Activated T-cell treated with anti-CD3 and anti-CD28 coated beads, Interleukin-2, amount 50 U/mL, for 72 hours (primary cell): ENCODE measurements around the gene ZNF385B. TPM values are rescaled to one million over a fixed set of nuclear protein-coding genes. Genes with fewer than 3 reads are reported as not detected.

Experiments
- ATAC-seq, 2 donors: fragments of 150-1000 bp; cut with Tn5 transposase; replicated peaks in 1 of 2; 2 replicates each; pipeline ENCODE4 v1.10.0; 2021; ENCODE audit warnings: moderate library complexity in 2 of 2, mild to moderate bottlenecking in 1 of 2
- DNase-seq, 2 donors: peaks; one replicate each; pipeline ENCODE4 v3.0.0; 2021 to 2022; ENCODE audit warnings: mixed read lengths in 1 of 2
- H3K27ac Mint-ChIP-seq: one replicate; pipeline ENCODE4 v1.8.0; 2022; ENCODE audit warnings: mild to moderate bottlenecking, moderate library complexity, mixed read lengths
- H3K27me3 Mint-ChIP-seq: one replicate; pipeline ENCODE4 v1.8.0; 2022; ENCODE audit warnings: low read depth, mixed read lengths
- H3K36me3 Mint-ChIP-seq, 2 donors: one replicate each; pipeline ENCODE4 v1.8.0; 2022; ENCODE audit warnings: mixed read lengths in 2 of 2, mild to moderate bottlenecking in 1 of 2; ENCODE audit not compliant: insufficient read depth in 2 of 2
- H3K4me1 Mint-ChIP-seq: one replicate; pipeline ENCODE4 v1.8.0; 2022; ENCODE audit warnings: low read depth, mixed read lengths
- H3K4me3 Mint-ChIP-seq, 2 donors: one replicate each; pipeline ENCODE4 v1.8.0; 2022; ENCODE audit warnings: mild to moderate bottlenecking in 2 of 2, mixed read lengths in 2 of 2, moderate library complexity in 2 of 2
- H3K9me3 Mint-ChIP-seq, 2 donors: one replicate each; pipeline ENCODE4 v1.8.0; 2022; ENCODE audit warnings: mixed read lengths in 2 of 2
- total RNA-seq, 2 donors: library from RNA; stranded (reverse); gene quantifications; one replicate each; pipeline ENCODE4 v1.2.3, GENCODE V29; 2022

Gene ZNF385B
- total RNA-seq, 2 donors from 2014 or later: not detected

GRCh38 chr2:179612591-179613298 is 248.7 kb downstream of the ZNF385B start:
- no peak for DNase-seq
- Mint-ChIP-seq H3K36me3 (no peaks in the 10 kb centered on the region), H3K27me3 (no peaks in the 10 kb centered on the region), H3K4me3 (no peak overlapping the region), H3K4me1 (no peaks in the 10 kb centered on the region), H3K9me3 (peaks cover 3 to 4% of the 10 kb centered on the region in 2 donors), H3K27ac (no peak overlapping the region)
- no peak for ATAC-seq

GRCh38 chr2:179612108-179612507 is 249.3 kb downstream of the ZNF385B start:
- no peak for DNase-seq
- H3K4me1 Mint-ChIP-seq: no peaks in the 10 kb centered on the region
- no peak overlapping the region for H3K4me3 Mint-ChIP-seq

GRCh38 chr2:179606141-179606540 is 255.3 kb downstream of the ZNF385B start:
- Mint-ChIP-seq H3K4me3 (no peak overlapping the region), H3K36me3 (no peaks in the 10 kb centered on the region), H3K4me1 (no peaks in the 10 kb centered on the region), H3K9me3 (peaks cover 1 to 4% of the 10 kb centered on the region in 2 donors), H3K27me3 (no peaks in the 10 kb centered on the region), H3K27ac (no peak overlapping the region)
- no peak for ATAC-seq
- no peak for DNase-seq

More at GRCh38 chr2:179612108-179612507, 249.3 kb downstream of the ZNF385B start:
- ATAC-seq: no peak
- H3K9me3 Mint-ChIP-seq: peaks cover 3 to 4% of the 10 kb centered on the region in 2 donors
- no peaks in the 10 kb centered on the region for H3K36me3 Mint-ChIP-seq
- H3K27me3 Mint-ChIP-seq: no peaks in the 10 kb centered on the region
- no peak overlapping the region for H3K27ac Mint-ChIP-seq

GRCh38 chr2:179605341-179605740 is 256.1 kb downstream of the ZNF385B start:
- H3K27me3 Mint-ChIP-seq: no peaks in the 10 kb centered on the region
- H3K9me3 Mint-ChIP-seq: peaks cover 1 to 4% of the 10 kb centered on the region in 2 donors
- H3K27ac Mint-ChIP-seq: no peak overlapping the region
- no peaks in the 10 kb centered on the region for H3K4me1 Mint-ChIP-seq
- H3K4me3 Mint-ChIP-seq: no peak overlapping the region
- DNase-seq: no peak
- no peak for ATAC-seq
- H3K36me3 Mint-ChIP-seq: no peaks in the 10 kb centered on the region

GRCh38 chr2:179604598-179604997 is 256.8 kb downstream of the ZNF385B start:
- Mint-ChIP-seq H3K4me3 (no peak overlapping the region), H3K36me3 (no peaks in the 10 kb centered on the region), H3K4me1 (no peaks in the 10 kb centered on the region), H3K9me3 (peaks cover 1 to 2% of the 10 kb centered on the region in 2 donors), H3K27me3 (no peaks in the 10 kb centered on the region), H3K27ac (no peak overlapping the region)
- ATAC-seq (no peak), DNase-seq (no peak)

- no peak overlapping the region for H3K27ac Mint-ChIP-seq
- H3K9me3 Mint-ChIP-seq: no peaks in the 10 kb centered on the region
- DNase-seq (no peak), ATAC-seq (no peak)
- H3K4me3 Mint-ChIP-seq: no peak overlapping the region
- no peaks in the 10 kb centered on the region for H3K27me3 Mint-ChIP-seq
- H3K4me1 Mint-ChIP-seq: no peaks in the 10 kb centered on the region
- H3K36me3 Mint-ChIP-seq: no peaks in the 10 kb centered on the region
Measured at GRCh38 chr2:179602452-179602851, 259.0 kb downstream of the ZNF385B start.

- H3K9me3 Mint-ChIP-seq: no peaks in the 10 kb centered on the region
- no peak for ATAC-seq
- H3K4me3 Mint-ChIP-seq: no peak overlapping the region
- H3K27me3 Mint-ChIP-seq: no peaks in the 10 kb centered on the region
- no peak for DNase-seq
- H3K4me1 Mint-ChIP-seq: no peaks in the 10 kb centered on the region
- H3K27ac Mint-ChIP-seq: no peak overlapping the region
- H3K36me3 Mint-ChIP-seq: no peaks in the 10 kb centered on the region
Measured at GRCh38 chr2:179596018-179596417, 265.4 kb downstream of the ZNF385B start.

GRCh38 chr2:179595284-179595683 is 266.1 kb downstream of the ZNF385B start:
- Mint-ChIP-seq H3K4me1 (no peaks in the 10 kb centered on the region), H3K4me3 (no peak overlapping the region), H3K27me3 (no peaks in the 10 kb centered on the region), H3K36me3 (no peaks in the 10 kb centered on the region), H3K27ac (no peak overlapping the region), H3K9me3 (no peaks in the 10 kb centered on the region)
- no peak for DNase-seq
- ATAC-seq: no peak

- no peak overlapping the region for H3K4me3 Mint-ChIP-seq
- no peaks in the 10 kb centered on the region for H3K4me1 Mint-ChIP-seq
- DNase-seq (no peak), ATAC-seq (no peak)
- no peaks in the 10 kb centered on the region for H3K36me3 Mint-ChIP-seq
- no peaks in the 10 kb centered on the region for H3K27me3 Mint-ChIP-seq
- no peak overlapping the region for H3K27ac Mint-ChIP-seq
- no peaks in the 10 kb centered on the region for H3K9me3 Mint-ChIP-seq
Measured at GRCh38 chr2:179594268-179595112, 266.9 kb downstream of the ZNF385B start.

- Mint-ChIP-seq H3K4me3 (no peak overlapping the region), H3K27me3 (no peaks in the 10 kb centered on the region), H3K9me3 (no peaks in the 10 kb centered on the region), H3K27ac (no peak overlapping the region), H3K36me3 (no peaks in the 10 kb centered on the region), H3K4me1 (no peaks in the 10 kb centered on the region)
- ATAC-seq: no peak
- DNase-seq: no peak
Measured at GRCh38 chr2:179593323-179593722, 268.1 kb downstream of the ZNF385B start.

- H3K9me3 Mint-ChIP-seq: no peaks in the 10 kb centered on the region
- H3K27ac Mint-ChIP-seq: no peak overlapping the region
- H3K4me1 Mint-ChIP-seq: no peaks in the 10 kb centered on the region
- H3K4me3 Mint-ChIP-seq: no peak overlapping the region
- ATAC-seq: no peak
- no peaks in the 10 kb centered on the region for H3K27me3 Mint-ChIP-seq
- H3K36me3 Mint-ChIP-seq: no peaks in the 10 kb centered on the region
- no peak for DNase-seq
Measured at GRCh38 chr2:179592167-179592936, 269.1 kb downstream of the ZNF385B start.

GRCh38 chr2:179591690-179592089 is 269.7 kb downstream of the ZNF385B start:
- Mint-ChIP-seq H3K27ac (no peak overlapping the region), H3K27me3 (no peaks in the 10 kb centered on the region), H3K4me1 (no peaks in the 10 kb centered on the region), H3K9me3 (no peaks in the 10 kb centered on the region), H3K4me3 (no peak overlapping the region), H3K36me3 (no peaks in the 10 kb centered on the region)
- ATAC-seq (no peak), DNase-seq (no peak)
